ENCODE measurements around the gene LIX1. TPM values are rescaled to one million over a fixed set of nuclear protein-coding genes. Genes with fewer than 3 reads are reported as not detected.
"Not testable (repeated sequence)": the region's sequence is repeated elsewhere in the genome, so short reads cannot be mapped to it uniquely, and the experiment has no call there.

The LIX1 gene
- polyA plus RNA-seq, 10 donors: 3.6 to 8.6 (median 4.9) TPM

- DNase-seq: no peak
Measured at GRCh38 chr5:97148288-97148687, 5.9 kb upstream of the LIX1 start.

GRCh38 chr5:97143704-97144103, 1.3 kb upstream of the LIX1 start:
- DNase-seq: no peak

- no peak for DNase-seq
Measured at GRCh38 chr5:97141539-97141938, 872 bp downstream of the LIX1 start.

- DNase-seq: no peak
Measured at GRCh38 chr5:97141031-97141430, 1.4 kb downstream of the LIX1 start.

GRCh38 chr5:97140250-97140649, 2.2 kb downstream of the LIX1 start:
- not testable (repeated sequence) for DNase-seq

- peak; percentile 29 to 57 (median 43) for DNase-seq
Measured at GRCh38 chr5:97136475-97136874, 5.9 kb downstream of the LIX1 start.

GRCh38 chr5:97135868-97136267, 6.5 kb downstream of the LIX1 start:
- no peak for DNase-seq

- DNase-seq: no peak
Measured at GRCh38 chr5:97134634-97135033, 7.8 kb downstream of the LIX1 start.

GRCh38 chr5:97133101-97133500, 9.3 kb downstream of the LIX1 start:
- no peak for DNase-seq

GRCh38 chr5:97131921-97132320, 10.5 kb downstream of the LIX1 start:
- DNase-seq: no peak

GRCh38 chr5:97131139-97131710, 11.2 kb downstream of the LIX1 start:
- no peak for DNase-seq

GRCh38 chr5:97127727-97128126, 14.7 kb downstream of the LIX1 start:
- DNase-seq: no peak

GRCh38 chr5:97125125-97125683, 17.2 kb downstream of the LIX1 start:
- DNase-seq: no peak

GRCh38 chr5:97124335-97124734, 18.1 kb downstream of the LIX1 start:
- no peak for DNase-seq

GRCh38 chr5:97121848-97122247, 20.6 kb downstream of the LIX1 start:
- no peak for DNase-seq

- no peak for DNase-seq
Measured at GRCh38 chr5:97120195-97120594, 22.2 kb downstream of the LIX1 start.

- DNase-seq: peak; percentile 48 to 82 (median 50)
Measured at GRCh38 chr5:97119007-97119390, 23.4 kb downstream of the LIX1 start.

- DNase-seq: peak in 2 of 3 donors; percentile 33 to 58
Measured at GRCh38 chr5:97118261-97119006, 24.0 kb downstream of the LIX1 start.

GRCh38 chr5:97115932-97116331, 26.5 kb downstream of the LIX1 start:
- no peak for DNase-seq

- no peak for DNase-seq
Measured at GRCh38 chr5:97112230-97112629, 30.2 kb downstream of the LIX1 start.

GRCh38 chr5:97111616-97112015, 30.8 kb downstream of the LIX1 start:
- no peak for DNase-seq

- no peak for DNase-seq
Measured at GRCh38 chr5:97111004-97111403, 31.4 kb downstream of the LIX1 start.

- DNase-seq: no peak
Measured at GRCh38 chr5:97107318-97107717, 35.1 kb downstream of the LIX1 start.

- no peak for DNase-seq
Measured at GRCh38 chr5:97106216-97106581, 36.2 kb downstream of the LIX1 start.
